GM21786 (cell line): ENCODE data around the gene SCGB1D4.
"Not testable (repeated sequence)": the region's sequence is repeated elsewhere in the genome, so short reads cannot be mapped to it uniquely, and the experiment has no call there.

Source experiments
- ATAC-seq: cut with Tn5 transposase; IDR thresholded peaks from one replicate; pipeline ENCODE4 v1.9.1; 2021; ENCODE audit not compliant: unreplicated experiment

SCGB1D4 gene, protein sequence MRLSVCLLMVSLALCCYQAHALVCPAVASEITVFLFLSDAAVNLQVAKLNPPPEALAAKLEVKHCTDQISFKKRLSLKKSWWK

DNA sequence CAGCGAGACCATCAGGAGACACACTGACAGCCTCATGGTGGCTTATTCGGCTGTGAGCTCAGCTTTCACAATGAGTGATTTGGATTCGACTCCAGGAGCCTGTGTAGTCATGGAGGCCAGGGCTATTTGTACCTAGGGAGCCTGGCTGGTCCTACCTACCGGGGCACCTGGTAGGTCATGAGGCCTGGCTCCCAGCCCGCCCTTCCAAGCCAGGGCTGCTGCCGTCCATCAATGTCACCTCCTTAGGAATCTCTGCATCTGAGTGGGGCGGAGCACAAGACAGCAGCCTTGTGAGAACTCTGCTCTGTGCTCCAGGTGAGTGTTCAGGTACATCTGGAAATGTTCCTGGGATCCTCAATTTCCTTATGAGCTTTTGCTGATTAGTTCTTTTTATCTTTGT lies at the start of gene SCGB1D4:
SCGB1D4 (minus strand) TSS at position 101 of the 400 bp plus-strand sequence; CDS start at position 36, 65 bp downstream.
- no peak for ATAC-seq

DNA sequence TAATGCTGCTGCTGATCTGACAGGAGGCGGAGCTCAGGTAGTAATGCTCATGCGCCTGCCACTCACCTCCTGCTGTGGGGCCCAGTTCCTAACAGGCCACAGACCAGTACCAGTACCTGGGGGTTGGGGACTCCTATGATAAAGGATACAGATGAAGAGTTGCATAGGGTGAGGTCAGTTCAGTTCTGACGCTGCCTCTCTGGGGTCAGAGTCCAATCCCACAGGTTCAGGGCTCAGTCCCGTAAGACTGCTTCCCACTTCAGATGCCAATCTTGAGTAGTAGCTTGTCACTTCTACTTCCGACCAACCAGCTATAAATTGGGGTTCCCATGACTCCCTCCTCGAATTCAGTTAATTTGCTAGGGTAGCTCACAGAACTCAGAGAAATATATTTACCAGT lies 47.0 kb upstream of the SCGB1D4 start:
- ATAC-seq: no peak

DNA sequence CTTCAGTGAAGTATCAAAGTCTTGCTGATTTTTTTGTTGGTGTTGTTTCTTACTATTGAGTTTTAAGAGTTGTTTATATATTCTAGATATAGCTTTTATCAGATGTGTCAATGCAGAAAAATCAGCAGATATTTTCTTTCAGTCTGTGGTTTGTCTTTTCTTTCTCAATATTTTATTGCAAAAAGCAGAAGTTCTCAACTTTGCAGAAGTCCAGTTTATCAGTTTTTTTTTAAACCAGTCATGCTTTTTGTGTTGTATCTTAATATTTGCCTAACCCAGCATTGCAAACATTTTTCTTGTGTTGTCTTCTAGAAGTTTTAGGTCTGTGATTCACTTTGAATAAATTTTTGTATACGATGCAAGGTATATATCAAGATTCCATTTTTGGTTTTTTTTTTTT lies 45.3 kb upstream of the SCGB1D4 start:
- ATAC-seq: no peak

DNA sequence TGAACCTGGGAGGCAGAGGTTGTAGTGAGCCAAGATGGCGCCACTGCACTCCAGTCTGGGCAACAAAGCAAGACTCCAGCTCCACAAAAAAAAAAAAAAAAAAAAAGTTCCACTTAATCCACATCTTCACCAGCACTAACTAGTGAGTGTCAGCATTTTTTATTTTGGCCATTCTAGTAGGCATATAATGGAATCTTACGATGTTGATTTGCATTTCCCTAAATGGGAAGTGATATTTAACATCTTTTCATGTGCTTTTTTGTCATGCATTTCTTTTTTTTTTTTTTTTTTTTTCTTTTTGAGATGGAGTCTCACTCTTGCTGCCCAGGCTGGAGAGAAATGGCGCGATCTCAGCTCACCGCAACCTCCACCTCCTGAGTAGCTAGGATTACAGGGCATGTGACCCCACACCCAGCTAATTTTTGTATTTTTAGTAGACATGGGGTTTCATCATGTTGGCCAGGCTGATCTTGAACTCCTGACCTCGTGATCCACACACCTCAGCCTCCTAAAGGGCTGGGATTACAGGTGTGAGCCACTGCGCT lies 44.8 kb upstream of the SCGB1D4 start:
- not testable (repeated sequence) for ATAC-seq

DNA sequence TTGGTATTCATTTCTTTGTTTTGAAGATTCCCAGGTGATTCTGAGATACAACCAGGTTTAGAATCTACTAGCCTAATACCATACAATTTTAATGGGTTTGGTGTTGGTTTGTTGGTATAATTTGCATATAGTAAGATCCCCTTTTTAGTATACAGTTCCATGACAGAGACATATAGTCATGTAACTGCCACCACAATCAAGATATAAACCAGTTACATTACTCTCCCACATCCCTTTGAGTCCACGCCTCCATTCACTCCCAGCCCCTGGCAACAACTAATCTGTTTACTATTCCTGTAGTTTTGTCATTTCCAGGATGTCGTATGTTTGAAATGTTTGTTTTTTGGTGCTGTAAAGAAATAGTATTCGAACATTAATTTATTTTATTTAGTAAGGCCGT lies 42.7 kb upstream of the SCGB1D4 start:
- ATAC-seq: no peak

DNA sequence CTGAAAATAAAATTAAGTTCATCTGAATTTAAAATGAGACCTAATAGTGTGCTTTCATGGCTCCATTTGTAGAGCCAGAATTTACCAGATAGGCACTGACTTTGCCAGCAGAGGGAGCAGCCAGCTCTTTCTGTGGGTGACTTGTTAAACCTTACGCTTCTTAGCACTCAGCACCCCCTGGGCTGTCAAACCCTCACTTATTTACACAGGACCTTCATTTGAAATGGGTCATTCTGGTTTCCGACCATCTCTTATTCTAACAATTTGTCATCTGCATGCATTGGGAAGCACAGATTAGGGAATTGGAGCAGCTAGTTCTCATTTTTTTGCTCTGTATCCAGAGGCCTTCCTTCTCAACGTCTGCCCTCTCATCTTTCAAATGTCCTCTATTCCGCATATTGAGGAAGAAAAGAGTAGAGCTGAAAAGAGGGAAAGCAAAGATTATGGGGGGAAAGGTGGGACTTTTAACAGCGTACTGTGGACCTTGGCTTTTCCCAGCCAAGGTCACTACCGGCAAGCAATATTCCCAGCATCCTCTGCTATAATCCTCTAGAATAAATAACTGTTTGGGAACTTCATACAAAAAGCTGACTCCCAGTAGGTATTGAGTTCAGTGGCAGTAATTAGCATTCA lies 41.5 kb upstream of the SCGB1D4 start:
- no peak for ATAC-seq

DNA sequence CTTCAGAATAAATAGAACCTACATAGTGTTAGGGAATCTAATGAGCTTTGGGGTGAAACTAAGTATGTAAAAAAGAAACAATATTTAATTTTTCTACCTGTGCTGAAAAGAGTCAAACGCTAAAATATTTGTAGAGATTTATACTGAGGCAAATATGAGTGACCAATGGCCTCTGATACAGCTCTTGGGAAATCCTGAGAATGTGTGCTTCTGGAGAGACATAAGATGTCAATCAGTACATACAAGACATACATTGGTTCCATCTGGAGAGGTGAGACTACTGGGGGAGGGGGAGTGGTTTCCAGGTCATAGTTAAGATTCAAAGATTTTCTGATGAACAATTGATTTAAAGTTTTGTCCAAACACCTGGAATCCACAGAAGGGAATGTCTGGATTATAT lies 39.3 kb upstream of the SCGB1D4 start:
- no peak for ATAC-seq

DNA sequence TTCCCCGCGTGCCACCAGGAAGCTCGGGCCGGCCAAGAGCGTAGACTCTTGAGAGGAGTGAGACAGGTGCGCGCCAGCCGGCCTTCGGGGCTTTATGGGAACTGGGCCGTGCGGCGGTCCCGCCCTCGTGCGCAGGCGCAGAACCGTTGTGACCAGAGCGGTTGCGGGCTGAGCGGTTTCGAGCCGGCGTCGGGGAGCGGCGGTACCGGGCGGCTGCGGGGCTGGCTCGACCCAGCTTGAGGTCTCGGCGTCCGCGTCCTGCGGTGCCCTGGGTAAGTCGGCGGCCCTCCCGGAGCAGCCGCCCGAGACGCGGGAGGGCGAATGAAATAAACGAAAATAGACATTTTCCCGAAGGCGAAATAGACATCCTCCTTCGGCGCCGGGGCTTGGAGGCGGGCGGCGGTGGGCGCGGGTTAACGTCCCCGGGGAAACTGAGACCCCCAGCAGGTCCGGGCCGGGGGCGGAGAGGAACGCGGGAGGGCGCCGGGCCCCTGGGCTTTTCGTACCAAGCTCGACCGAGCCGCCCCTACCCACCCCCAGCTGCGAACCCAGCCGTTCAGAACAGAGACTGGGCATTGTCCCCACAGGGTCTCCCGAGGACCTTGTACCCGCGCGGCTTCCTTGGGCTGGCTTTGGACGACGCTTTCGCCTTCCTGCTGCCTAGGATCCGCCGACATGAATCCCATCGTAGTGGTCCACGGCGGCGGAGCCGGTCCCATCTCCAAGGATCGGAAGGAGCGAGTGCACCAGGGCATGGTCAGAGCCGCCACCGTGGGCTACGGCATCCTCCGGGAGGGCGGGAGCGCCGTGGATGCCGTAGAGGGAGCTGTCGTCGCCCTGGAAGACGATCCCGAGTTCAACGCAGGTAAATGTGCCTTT lies 38.7 kb upstream of the SCGB1D4 start, which contains the start of gene ASRGL1:
ASRGL1 (plus strand) TSS at position 146 of the 879 bp plus-strand sequence; CDS start at position 676, 530 bp downstream.
- ATAC-seq: no peak

DNA sequence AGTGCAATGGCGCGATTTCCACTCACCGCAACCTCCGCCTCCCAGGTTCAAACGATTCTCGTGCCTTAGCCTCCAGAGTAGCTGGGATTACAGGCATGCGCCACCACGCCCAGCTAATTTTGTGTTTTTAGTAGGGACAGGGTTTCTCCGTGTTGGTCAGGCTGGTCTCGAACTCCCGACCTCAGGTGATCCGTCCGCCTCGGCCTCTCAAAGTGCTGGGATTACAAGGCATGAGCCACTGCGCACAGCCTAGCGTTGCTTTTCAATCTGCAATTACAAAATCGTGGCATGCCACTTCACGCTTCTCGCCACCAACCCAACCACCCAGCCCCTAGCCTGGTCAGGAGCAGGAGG lies 38.1 kb upstream of the SCGB1D4 start:
- ATAC-seq: not testable (repeated sequence)

DNA sequence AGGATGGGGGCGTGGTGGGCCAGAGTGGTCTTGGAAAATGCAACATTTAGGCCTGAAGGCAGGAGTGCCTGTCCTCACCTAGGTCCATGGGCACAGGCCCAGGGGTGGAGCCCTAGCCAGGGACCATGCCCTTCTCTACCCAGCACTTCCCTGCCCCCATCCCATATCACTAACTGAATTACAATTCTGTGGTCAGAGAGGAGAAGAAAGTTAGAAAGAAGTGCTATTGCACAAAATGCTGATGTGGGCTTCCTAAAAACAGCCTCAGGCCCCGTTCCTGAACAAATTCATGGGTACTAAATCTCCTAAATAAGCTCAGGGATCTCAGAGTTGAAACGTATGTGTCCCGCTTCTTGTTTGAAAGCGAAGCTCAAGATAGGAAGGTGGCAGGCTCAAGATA lies 34.9 kb upstream of the SCGB1D4 start:
- ATAC-seq: no peak

DNA sequence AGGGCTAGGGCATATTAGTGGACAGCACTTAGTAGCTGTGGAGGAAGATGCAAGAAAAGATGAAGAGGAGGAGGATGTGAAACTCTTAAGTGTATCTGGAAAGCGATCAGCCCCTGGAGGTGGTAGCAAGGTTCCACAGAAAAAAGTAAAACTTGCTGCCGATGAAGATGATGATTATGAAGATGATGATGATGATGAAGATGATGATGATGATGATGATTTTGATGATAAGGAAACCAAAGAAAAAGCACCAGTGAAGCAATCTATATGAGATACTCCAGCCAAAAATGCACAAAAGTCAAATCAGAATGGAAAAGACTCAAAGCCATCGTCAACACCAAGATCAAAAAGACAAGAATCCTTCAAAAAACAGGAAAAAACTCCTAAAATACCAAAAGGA lies 32.4 kb upstream of the SCGB1D4 start:
- ATAC-seq: not testable (repeated sequence)

DNA sequence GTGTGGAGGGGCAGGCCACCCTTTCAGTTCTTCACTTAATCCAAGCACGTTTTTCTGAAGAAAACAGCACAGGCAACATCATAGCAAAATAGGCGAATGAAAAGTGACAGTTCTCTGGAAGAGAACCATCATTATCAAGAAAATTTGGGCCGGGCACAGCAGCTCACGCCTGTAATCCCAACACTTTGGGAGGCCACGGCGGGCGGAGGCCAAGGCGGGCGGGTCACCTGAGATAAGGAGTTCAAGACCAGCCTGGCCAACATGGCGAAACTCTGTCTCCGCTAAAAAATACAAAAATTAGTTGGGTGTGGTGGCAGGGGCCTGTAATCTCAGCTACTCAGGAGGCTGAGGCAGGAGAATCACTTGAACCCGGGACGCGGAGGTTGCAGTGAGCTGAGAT lies 28.7 kb upstream of the SCGB1D4 start:
- ATAC-seq: not testable (repeated sequence)

DNA sequence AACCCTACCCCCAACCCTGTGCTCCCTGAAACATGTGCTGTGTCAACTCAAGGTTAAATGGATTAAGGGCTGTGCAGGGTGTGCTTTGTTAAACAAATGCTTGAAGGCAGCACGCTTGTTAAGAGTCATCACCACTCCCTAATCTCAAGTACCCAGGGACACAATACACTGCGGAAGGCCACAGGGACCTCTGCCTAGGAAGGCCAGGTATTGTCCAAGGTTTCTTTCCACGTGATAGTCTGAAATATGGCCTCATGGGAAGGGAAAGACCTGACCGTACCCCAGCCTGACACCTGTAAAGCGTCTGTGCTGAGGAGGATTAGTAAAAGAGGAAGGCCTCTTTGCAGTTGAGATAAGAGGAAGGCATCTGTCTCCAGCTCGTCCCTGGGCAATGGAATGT lies 27.8 kb upstream of the SCGB1D4 start:
- ATAC-seq: not testable (repeated sequence)

DNA sequence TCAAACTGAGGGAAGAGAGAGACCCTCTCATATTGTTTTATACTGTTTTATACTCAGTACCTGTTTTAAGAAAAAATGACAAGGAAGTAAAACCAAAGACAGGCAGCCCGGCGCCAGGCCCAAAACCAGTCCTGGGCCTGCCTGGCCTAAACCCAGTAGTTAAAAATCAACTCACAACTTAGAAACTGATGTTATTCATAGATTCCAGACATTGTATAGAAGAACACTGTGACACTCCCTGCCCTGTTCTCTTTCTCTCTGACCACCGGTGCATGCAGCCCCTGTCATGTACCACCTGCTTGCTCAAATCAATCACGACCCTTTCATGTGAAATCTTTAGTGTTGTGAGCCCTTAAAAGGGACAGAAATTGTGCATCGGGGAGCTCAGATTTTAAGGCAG lies 26.9 kb upstream of the SCGB1D4 start:
- ATAC-seq: not testable (repeated sequence)

DNA sequence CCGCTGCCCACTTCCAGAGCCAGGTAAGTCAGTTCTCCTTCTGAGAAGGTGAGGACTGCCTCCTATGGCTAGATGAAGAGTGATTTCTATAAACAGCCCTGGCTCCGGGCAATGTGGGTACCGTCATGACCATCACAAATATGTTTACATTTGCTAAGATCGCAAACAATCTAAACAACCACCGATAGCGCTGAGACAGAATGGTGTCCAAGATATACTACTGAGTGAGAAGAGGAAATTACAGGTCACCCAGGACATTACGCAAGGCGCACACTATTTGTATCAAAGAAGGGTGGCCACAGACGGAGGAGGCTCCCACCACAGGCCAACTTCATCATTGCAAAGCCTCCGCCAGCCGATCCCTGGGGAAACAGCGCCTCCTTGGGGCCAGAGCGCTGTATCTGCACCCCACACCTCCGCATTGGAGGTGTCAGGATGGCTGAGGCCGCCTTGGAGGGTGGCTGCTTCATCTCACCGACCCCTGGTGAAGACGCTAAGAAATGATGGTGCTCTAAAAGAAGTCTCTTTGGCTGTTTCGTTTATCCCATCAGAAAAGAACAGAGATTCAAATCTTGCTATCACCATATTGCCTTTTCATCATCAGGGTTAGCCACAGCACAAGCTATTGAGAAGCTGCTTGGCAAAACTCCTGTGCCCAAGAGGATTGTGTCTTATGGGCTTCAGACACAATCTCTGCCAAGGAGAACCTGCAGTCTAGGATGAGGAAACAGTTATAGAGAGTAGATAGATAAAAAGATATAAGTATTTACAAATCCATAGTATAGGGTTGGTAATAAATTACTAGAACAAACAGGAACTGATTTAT lies 26.1 kb upstream of the SCGB1D4 start:
- ATAC-seq: no peak

DNA sequence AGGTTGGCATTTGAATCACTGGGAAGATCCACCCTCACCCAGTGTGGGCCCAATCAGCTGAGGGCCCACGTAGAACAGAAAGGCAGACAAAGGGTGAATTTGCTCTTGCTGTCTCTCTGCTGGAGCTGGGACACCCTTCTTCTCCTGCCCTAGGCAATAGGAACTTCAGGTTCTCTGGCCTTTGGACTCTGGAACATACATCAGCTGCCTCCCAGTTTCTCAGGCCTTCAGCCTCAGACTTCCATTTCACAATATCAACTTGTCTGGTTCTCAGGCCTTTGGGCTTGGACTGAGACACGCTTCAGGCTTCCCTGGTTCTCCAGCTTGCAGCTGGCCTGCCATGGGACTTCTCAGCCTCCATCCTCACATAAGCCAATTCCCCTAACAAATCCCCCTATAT lies 23.6 kb upstream of the SCGB1D4 start:
- no peak for ATAC-seq

DNA sequence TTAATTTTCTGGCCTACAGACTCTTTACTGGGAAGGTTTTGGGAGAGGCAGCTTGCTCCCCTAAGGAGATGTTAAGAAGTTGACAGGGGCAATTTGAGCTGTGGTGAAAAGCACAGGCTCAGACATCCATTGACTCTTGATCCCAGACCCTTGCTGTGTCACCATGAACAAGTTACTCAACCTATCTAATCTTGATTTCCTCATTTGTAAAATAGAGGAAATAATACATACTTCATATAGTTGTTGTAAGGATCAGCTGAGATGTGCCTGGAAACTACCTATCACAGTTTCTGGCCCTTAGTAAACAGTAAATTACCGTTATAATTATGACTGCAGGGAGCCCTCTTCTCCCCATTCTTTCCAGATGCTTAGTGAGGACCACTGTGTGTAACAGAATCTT lies 16.6 kb upstream of the SCGB1D4 start:
- no peak for ATAC-seq

DNA sequence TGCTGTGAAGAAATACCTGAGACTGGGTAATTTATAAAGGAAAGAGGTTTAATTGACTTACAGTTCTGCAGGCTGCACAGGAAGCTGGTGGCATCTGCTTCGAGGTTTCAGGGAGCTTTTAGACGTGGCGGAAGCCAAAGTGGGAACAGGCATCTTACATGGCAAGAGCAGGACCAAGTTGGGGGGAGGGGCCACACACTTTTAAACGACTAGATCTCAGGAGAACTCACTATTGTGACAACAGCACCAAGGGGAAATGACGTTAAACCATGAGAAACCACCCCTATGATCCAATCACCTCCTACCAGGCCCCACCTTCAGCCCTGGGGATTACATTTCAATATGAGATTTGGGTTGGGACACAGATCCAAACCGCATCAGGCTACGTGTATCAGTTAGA lies 11.1 kb upstream of the SCGB1D4 start:
- no peak for ATAC-seq

DNA sequence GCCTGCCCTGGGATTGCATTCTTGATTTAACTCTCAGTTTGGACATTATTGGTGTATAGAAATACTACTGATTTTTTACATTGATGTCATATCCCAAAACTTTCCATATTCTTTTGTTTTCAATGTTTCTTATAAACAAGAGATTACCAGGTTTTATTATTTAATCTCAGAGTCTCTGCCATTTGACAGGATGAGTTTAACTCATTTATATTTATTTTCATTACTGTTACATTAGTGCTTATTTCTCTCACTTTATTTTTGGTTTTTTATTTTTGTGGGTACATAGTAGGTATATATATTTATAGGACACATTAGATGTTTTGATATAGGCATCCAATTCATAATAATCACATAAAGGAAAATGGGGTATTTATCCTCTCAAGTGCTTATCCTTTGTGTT lies 9.1 kb upstream of the SCGB1D4 start:
- ATAC-seq: no peak

DNA sequence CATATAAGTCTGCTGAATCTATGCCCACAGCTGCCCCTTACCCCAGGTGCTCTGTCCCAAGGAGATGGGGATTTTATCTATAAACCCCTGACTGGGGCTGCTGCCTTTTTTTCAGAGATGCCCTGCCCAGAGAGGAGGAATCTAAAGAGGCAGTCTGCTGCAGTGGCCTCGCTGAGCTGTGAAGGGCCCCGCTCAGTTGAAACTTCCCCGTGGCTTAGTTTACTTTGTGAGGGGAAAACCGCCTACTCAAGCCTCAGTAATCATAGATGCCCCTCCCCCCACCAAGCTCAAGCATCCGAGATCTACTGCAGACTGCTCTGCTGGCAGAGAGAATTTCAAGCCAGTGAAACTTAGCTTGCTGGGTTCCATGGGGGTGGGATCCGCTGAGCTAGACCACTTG lies 7.4 kb upstream of the SCGB1D4 start:
- ATAC-seq: no peak

DNA sequence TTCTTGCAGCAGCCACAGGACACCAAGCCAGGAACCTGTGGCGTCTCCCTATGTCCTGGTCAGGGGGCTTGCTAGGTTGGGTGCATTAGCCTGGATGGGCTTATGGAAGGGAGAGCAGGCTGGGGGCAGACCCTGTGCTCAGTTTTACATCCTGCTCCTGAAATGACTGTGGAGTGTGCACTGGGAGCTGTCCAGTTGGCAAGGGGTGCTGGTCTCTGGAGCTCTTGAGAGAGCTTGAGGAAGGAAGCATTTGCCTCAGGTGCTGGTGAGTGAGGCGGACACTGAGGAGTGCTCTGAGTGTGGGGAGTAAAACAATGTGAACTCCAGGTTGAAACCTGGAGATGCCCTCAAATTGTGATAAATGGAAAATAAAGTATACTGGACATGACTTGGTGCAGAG lies 3.4 kb downstream of the SCGB1D4 start:
- ATAC-seq: no peak
